SJSA1 (cell line): ENCODE results near the gene ACSL5. TPM values are rescaled to one million over a fixed set of nuclear protein-coding genes. Genes with fewer than 3 reads are reported as not detected.
"Not testable (repeated sequence)": the region's sequence is repeated elsewhere in the genome, so short reads cannot be mapped to it uniquely, and the experiment has no call there.

Experiments
- DNase-seq, 2 experiments: peaks; one replicate each; pipeline ENCODE4 v3.0.0-alpha.2; 2015 to 2020; ENCODE audit warnings: low spot score in 2 of 2, low read depth in 1 of 2
- H3K27ac ChIP-seq: fragments of 250-450 bp; sonication (Bioruptor Pico); 2 replicates; pipeline ENCODE4 v1.5.1; 2020; ENCODE audit warnings: mild to moderate bottlenecking, moderate library complexity
- H3K27me3 ChIP-seq: fragments of 250-450 bp; sonication (Bioruptor Pico); replicated peaks from 2 replicates; pipeline ENCODE4 v1.5.1; 2020; ENCODE audit warnings: mild to moderate bottlenecking, moderate library complexity
- H3K36me3 ChIP-seq: fragments of 250-450 bp; sonication (Bioruptor Pico); 2 replicates; pipeline ENCODE4 v1.5.1; 2020; ENCODE audit warnings: mild to moderate bottlenecking
- H3K4me1 ChIP-seq: fragments of 250-450 bp; sonication (Bioruptor Pico); replicated peaks from 2 replicates; pipeline ENCODE4 v1.6.1; 2021; ENCODE audit warnings: mild to moderate bottlenecking
- H3K4me3 ChIP-seq: fragments of 250-450 bp; sonication (Bioruptor Pico); 2 replicates; pipeline ENCODE4 v1.5.1; 2020; ENCODE audit warnings: mild to moderate bottlenecking
- H3K9me3 ChIP-seq: fragments of 250-450 bp; sonication (Bioruptor Pico); replicated peaks from 2 replicates; pipeline ENCODE4 v1.5.1; 2020; ENCODE audit warnings: mild to moderate bottlenecking
- total RNA-seq: library from RNA; depleted of rRNA; stranded (reverse); fragments of >200 nt; shearing (Covaris generic); gene quantifications from 2 replicates; pipeline ENCODE4 v1.2.3, GENCODE V29; 2014

ACSL5 gene
- total RNA-seq, 1 experiment from 2014 or later = 3.2 TPM

DNA sequence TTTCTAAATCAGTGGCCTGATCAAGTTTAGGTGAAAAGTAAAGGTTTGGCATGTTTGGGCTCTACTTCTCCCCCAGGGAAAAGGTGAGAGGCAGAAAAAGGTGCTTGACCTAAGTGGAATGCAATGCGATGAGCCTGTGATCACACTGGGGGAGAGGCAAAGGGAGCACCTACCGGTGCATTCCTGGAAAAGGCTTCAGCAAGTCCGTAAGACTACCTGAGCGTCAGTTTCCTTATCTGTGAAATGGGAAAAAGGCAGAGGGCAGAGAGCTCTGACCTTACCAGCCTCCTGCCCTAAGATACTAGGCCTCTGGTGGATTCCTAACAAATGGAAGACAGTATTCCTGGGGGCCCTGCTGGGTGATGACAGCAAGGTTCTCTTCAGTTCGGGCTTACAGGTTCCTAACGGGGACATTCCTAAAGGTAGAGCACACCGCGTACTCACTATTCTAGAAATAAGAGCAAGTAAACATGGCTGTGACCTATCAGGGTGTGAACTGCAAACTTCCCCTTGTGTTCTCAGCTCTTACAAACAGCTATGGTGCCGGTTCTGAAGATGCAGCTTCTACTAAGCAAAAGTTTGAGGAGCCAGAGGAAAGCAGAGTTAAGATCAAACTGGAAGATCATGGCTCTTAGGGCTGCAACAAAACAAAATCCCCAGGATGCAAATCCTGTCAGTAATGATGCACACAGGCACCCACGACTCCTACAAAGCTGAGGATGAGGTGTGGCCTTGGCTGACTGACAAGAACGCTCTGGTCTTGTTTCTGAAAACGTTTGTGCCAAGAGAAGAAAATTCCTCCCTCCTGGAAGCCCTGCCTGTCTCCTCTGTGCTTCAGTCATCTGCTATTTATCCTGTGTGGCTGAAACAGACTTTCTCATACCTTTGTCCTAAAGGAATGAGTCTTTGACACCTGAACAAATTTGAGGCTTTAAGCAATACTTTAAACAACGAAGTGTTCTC lies 13.3 kb upstream of the ACSL5 start:
- H3K4me1 ChIP-seq = no peaks in the 10 kb centered on the region
- no peak overlapping the region for H3K4me3 ChIP-seq
- H3K36me3 ChIP-seq = no peaks in the 10 kb centered on the region
- no peaks in the 10 kb centered on the region for H3K9me3 ChIP-seq
- no peak for DNase-seq
- H3K27ac ChIP-seq = no peak overlapping the region
- peaks cover 3% of the 10 kb centered on the region; the same call in 1 of the 2 replicates for H3K27me3 ChIP-seq

GRCh38 chr10:112361951-112362751 lies 11.8 kb upstream of the ACSL5 start:
- no peaks in the 10 kb centered on the region for H3K4me1 ChIP-seq
- no peak overlapping the region for H3K4me3 ChIP-seq
- H3K27me3 ChIP-seq = peaks cover 3% of the 10 kb centered on the region; the same call in 1 of the 2 replicates
- no peak for DNase-seq
- H3K27ac ChIP-seq = no peak overlapping the region
- no peaks in the 10 kb centered on the region for H3K36me3 ChIP-seq
- H3K9me3 ChIP-seq = no peaks in the 10 kb centered on the region

DNA sequence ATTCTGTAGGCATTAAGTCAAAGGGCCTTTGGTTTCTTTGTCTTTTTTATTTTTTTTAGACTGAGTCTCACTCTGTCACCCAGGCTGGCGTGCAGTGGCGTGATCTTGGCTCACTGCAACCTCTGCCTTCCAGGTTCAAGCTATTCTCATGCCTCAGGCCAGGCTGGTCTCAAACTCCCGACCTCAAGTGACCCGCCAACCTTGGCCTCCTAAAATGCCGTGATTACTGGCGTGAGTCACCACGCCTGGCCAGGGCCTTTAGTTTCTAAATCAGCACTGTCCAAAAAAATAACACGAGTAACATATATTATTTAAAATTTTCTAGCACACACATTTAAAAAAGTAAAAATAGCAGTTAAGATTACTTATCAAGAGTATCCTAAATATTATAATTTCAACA lies 11.1 kb upstream of the ACSL5 start:
- Histone ChIP-seq H3K27me3 (peaks cover 3% of the 10 kb centered on the region; the same call in 1 of the 2 replicates), H3K4me3 (no peak overlapping the region), H3K27ac (no peak overlapping the region), H3K4me1 (no peaks in the 10 kb centered on the region), H3K9me3 (no peaks in the 10 kb centered on the region), H3K36me3 (no peaks in the 10 kb centered on the region)
- no peak for DNase-seq

GRCh38 chr10:112363696-112364688 lies 9.9 kb upstream of the ACSL5 start:
- Histone ChIP-seq H3K4me3 (no peak overlapping the region), H3K27me3 (no peaks in the 10 kb centered on the region; the same call in 1 of the 2 replicates), H3K4me1 (no peaks in the 10 kb centered on the region), H3K9me3 (no peaks in the 10 kb centered on the region), H3K36me3 (no peaks in the 10 kb centered on the region), H3K27ac (no peak overlapping the region)
- no peak for DNase-seq

- Histone ChIP-seq H3K27ac (no peak overlapping the region), H3K4me3 (no peak overlapping the region), H3K4me1 (no peaks in the 10 kb centered on the region), H3K36me3 (no peaks in the 10 kb centered on the region), H3K27me3 (no peaks in the 10 kb centered on the region; the same call in 1 of the 2 replicates), H3K9me3 (no peaks in the 10 kb centered on the region)
- DNase-seq = no peak
Observed at GRCh38 chr10:112365014-112365432, 8.9 kb upstream of the ACSL5 start.

DNA sequence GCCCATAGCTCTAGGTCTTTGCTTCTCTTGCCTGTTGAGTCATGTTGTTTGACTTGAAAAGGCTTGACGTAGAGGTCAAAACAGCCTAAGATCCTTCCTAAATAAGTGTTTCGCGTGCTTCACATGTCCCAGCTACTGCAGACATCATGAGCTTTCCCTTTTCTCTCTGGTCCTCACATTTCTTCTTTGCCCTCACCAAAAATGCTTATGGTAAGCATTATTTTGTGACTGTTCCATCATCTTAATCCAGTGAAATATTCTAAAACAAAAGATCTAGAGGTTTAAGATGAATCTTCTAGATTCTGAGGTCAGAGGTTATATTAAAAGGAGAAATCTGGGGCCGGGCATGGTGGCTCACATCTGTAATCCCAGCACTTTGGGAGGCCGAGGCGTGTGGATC lies 8.5 kb upstream of the ACSL5 start:
- DNase-seq = no peak
- Histone ChIP-seq H3K4me1 (no peaks in the 10 kb centered on the region), H3K27ac (no peak overlapping the region), H3K27me3 (no peaks in the 10 kb centered on the region; the same call in 1 of the 2 replicates), H3K9me3 (no peaks in the 10 kb centered on the region), H3K36me3 (no peaks in the 10 kb centered on the region), H3K4me3 (no peak overlapping the region)

DNA sequence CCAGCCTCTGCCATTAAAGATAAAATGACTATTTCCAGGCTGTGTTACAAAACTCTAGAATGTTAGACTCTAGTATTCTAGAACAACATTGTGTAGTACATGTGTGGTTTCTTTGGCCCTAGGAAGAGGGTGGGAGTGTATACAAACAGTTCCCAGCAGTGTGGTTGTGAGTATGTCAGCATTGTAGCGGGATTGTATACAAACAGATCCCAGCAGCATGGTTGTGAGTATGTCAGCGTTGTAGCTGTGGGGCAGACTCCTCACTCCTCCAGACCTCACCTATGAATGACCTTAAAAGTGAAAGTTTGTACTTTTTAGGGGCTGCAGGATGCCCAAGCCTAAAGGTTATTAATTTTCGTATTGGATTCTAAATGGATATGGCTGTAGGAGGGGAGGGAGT lies 6.9 kb upstream of the ACSL5 start:
- H3K36me3 ChIP-seq = no peaks in the 10 kb centered on the region

GRCh38 chr10:112367516-112367915 lies 6.4 kb upstream of the ACSL5 start:
- Histone ChIP-seq H3K4me1 (no peaks in the 10 kb centered on the region), H3K27ac (no peak overlapping the region), H3K4me3 (no peak overlapping the region), H3K27me3 (no peaks in the 10 kb centered on the region; the same call in 1 of the 2 replicates), H3K9me3 (no peaks in the 10 kb centered on the region), H3K36me3 (no peaks in the 10 kb centered on the region)
- DNase-seq = no peak

More for the DNA sequence above, 6.9 kb upstream of the ACSL5 start:
- Histone ChIP-seq H3K27ac (no peak overlapping the region), H3K9me3 (no peaks in the 10 kb centered on the region), H3K4me1 (no peaks in the 10 kb centered on the region), H3K4me3 (no peak overlapping the region), H3K27me3 (no peaks in the 10 kb centered on the region; the same call in 1 of the 2 replicates)
- no peak for DNase-seq

DNA sequence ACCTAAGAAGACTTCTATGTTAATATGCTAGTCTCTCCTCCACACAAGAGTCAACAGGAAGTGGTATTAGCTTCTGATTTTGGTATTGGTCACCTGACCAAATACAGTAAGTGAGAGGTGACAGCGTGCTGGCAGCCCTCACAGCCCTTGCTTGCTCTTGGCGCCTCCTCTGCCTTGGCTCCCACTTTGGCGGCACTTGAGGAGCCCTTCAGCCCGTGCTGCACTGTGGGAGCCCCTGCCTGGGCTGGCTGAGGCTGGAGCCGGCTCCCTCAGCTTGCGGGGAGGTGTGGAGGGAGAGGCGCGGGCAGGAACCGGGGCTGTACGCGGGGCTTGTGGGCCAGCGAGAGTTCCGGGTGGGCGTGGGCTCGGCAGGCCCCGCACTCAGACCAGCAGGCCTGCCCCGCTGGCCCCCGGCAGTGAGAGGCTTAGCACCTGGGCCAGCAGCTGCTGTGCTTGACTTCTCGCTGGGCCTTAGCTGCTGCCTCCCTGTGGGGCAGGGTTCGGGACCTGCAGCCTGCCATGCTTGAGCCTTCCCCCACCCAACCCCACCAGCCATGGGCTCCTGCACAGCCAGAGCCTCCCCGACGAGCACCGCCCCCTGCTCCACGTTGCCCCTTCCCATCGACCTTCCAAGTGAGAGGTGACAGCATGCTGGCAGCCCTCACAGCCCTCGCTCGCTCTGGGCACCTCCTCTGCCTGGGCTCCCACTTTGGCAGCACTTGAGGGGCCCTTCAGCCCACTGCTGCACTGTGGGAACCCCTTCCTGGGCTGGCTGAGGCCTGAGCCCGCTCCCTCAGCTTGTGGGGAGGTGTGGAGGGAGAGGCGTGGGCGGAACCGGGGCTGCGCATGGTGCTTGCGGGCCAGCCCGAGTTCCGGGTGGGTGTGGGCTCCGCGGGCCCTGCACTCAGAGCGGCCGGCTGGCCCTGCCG lies 4.2 kb upstream of the ACSL5 start:
- DNase-seq = no peak
- H3K9me3 ChIP-seq = no peaks in the 10 kb centered on the region
- no peaks in the 10 kb centered on the region for H3K27me3 ChIP-seq
- H3K27ac ChIP-seq = no peak overlapping the region
- H3K4me3 ChIP-seq = no peak overlapping the region
- H3K36me3 ChIP-seq = no peaks in the 10 kb centered on the region
- no peaks in the 10 kb centered on the region for H3K4me1 ChIP-seq

DNA sequence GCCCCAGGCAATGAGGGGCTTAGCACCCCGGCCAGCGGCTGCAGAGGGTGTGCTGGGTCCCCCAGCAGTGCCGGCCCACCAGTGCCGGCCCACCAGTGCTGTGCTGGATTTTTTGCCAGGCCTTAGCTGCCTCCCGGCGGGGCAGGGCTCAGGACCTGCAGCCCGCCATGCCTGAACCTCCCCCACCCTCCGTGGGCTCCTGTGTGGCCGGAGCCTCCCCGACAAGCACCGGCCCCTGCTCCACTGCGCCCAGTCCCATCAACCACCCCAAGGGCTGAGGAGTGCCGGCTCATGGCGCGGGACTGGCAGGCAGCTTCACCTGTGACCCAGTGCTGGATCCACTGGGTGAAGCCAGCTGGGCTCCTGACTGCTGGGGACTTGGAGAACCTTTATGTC lies 3.5 kb upstream of the ACSL5 start:
- Histone ChIP-seq H3K4me1 (peaks cover 2% of the 10 kb centered on the region), H3K9me3 (no peaks in the 10 kb centered on the region), H3K27ac (no peak overlapping the region), H3K36me3 (no peaks in the 10 kb centered on the region), H3K27me3 (no peaks in the 10 kb centered on the region), H3K4me3 (no peak overlapping the region)
- DNase-seq = no peak

GRCh38 chr10:112371326-112371725 lies 2.6 kb upstream of the ACSL5 start:
- not testable (repeated sequence) for H3K27ac ChIP-seq, H3K36me3 ChIP-seq, H3K9me3 ChIP-seq, H3K4me3 ChIP-seq, DNase-seq, H3K27me3 ChIP-seq
- peaks cover 11% of the 10 kb centered on the region for H3K4me1 ChIP-seq

GRCh38 chr10:112372182-112372810 lies 1.6 kb upstream of the ACSL5 start:
- H3K27ac ChIP-seq, H3K36me3 ChIP-seq, H3K9me3 ChIP-seq, H3K27me3 ChIP-seq, H3K4me3 ChIP-seq, DNase-seq: not testable (repeated sequence)
- H3K4me1 ChIP-seq = peaks cover 14% of the 10 kb centered on the region
